Activated gamma-delta T cell treated with Interleukin-2 at 50 U/mL for 16 hours (primary cell): ENCODE data around the gene FCER2.
"Not testable (repeated sequence)": the region's sequence is repeated elsewhere in the genome, so short reads cannot be mapped to it uniquely, and the experiment has no call there.

Experiments
- DNase-seq: peaks from one replicate; pipeline ENCODE4 v3.0.0-alpha.2; 2020

The FCER2 gene

GRCh38 chr19:7645163-7645562, 56.8 kb downstream of the FCER2 start:
- DNase-seq, result no peak

DNA sequence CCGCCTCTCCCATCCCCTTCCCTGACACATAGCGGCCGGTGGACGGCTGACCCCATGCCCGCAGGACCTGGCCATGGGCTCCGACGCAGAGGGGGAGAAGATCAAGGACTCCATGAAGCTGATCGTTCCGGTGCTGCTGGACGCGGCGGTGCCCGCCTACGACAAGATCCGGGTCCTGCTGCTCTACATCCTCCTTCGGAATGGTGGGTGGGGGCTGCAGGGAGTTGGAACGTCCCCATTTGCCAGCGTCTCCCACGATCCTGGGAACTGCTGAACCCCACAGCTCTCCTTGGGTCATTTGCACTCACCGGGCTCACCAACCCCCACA, 57.4 kb downstream of the FCER2 start:
- no peak for DNase-seq

GRCh38 chr19:7643629-7644549, 58.0 kb downstream of the FCER2 start:
- DNase-seq, result not testable (repeated sequence)

GRCh38 chr19:7643031-7643415, 58.9 kb downstream of the FCER2 start:
- no peak for DNase-seq

- no peak for DNase-seq
Observed at GRCh38 chr19:7642295-7643030, 59.5 kb downstream of the FCER2 start.

- no peak for DNase-seq
Observed at GRCh38 chr19:7641290-7642276, 60.3 kb downstream of the FCER2 start.

GRCh38 chr19:7640803-7641202, 61.1 kb downstream of the FCER2 start:
- DNase-seq, result no peak

DNA sequence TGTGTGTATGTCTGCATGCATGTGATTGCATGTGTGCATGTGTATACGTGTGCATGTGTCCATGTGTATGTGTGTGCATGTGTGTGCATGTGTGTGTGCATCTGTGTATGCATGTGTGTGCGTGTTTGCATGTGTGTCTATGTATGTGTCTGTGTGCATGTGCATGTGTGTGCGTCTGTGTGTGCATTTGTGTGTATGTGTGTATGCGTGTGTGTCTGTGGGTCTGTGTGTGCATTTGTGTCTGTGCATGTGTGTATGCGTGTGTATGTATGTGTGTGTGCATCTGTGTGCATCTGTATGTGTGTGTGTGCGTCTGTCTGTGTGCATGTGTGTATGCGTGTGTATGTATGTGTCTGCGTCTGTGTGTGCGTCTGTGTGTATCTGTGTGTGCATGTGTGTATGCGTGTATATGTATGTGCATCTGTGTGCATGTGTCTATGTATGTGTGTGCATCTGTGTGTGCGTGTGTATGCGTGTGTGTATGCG, 62.0 kb downstream of the FCER2 start:
- DNase-seq, result no peak

DNA sequence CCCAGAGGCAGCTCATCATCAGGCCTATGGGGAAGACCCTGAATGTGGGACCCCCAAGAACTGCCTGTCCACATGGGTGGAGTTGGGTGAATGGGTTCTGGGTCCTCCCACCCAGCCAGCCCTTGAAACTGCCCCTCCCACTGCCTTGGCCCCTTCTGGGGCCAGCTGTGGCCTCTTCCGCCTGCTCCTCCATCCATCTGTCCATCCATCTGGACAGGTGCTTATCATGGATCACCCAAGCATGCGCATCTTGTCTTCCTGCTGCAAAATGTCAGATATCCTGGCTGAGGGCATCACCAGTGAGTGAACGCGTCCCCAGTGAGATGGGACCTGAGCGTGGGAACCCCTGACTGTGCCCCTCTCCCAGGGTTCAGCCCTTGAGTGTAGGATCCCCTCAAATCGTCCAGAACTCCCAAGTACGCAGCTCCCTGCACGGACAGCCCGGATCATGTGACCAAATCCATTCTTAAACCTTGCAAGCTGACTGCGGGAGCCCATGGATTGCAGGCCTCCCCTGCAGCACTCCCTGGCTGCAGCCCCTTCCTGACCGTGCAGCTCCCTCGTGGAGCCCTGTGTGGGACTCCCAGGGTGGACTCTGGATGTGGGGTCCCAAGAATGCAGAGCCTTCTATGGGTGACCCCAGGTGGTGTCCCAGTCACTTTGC, 63.0 kb downstream of the FCER2 start:
- no peak for DNase-seq
